Amniotic stem cell (primary cell): ENCODE data around the gene GRAP2.

Experiments used
- DNase-seq: peaks from one replicate; lab custom pipeline; 2025; lab: John Stamatoyannopoulos, UW

Gene GRAP2

GRCh38 chr22:39925909-39926679, 25.2 kb downstream of the GRAP2 start:
- DNase-seq: no peak

- no peak for DNase-seq
Observed at GRCh38 chr22:39926753-39927152, 25.9 kb downstream of the GRAP2 start.

GRCh38 chr22:39927544-39927943, 26.7 kb downstream of the GRAP2 start:
- DNase-seq: no peak

GRCh38 chr22:39928536-39929520, 27.9 kb downstream of the GRAP2 start:
- no peak for DNase-seq

- no peak for DNase-seq
Observed at GRCh38 chr22:39931251-39931650, 30.4 kb downstream of the GRAP2 start.

GRCh38 chr22:39932166-39932565, 31.3 kb downstream of the GRAP2 start:
- DNase-seq: no peak

- no peak for DNase-seq
Observed at GRCh38 chr22:39932918-39933649, 32.2 kb downstream of the GRAP2 start.

- no peak for DNase-seq
Observed at GRCh38 chr22:39933741-39934140, 32.9 kb downstream of the GRAP2 start.

- DNase-seq: no peak
Observed at GRCh38 chr22:39935116-39935515, 34.2 kb downstream of the GRAP2 start.

- no peak for DNase-seq
Observed at GRCh38 chr22:39935612-39936011, 34.7 kb downstream of the GRAP2 start.

GRCh38 chr22:39936523-39937145, 35.8 kb downstream of the GRAP2 start:
- DNase-seq: no peak

- DNase-seq: no peak
Observed at GRCh38 chr22:39937906-39938305, 37.0 kb downstream of the GRAP2 start.

- DNase-seq: no peak
Observed at GRCh38 chr22:39938509-39939111, 37.7 kb downstream of the GRAP2 start.

GRCh38 chr22:39939830-39940229, 38.9 kb downstream of the GRAP2 start:
- DNase-seq: no peak

GRCh38 chr22:39940757-39941305, 39.9 kb downstream of the GRAP2 start:
- DNase-seq: no peak

- no peak for DNase-seq
Observed at GRCh38 chr22:39941601-39942000, 40.7 kb downstream of the GRAP2 start.

- DNase-seq: no peak
Observed at GRCh38 chr22:39942439-39943230, 41.8 kb downstream of the GRAP2 start.

GRCh38 chr22:39943337-39943736, 42.5 kb downstream of the GRAP2 start:
- DNase-seq: no peak

- no peak for DNase-seq
Observed at GRCh38 chr22:39943953-39944872, 43.3 kb downstream of the GRAP2 start.
